GM19324 (cell line): ENCODE results near the gene HOXD3.

Experiments
- ATAC-seq: cut with Tn5 transposase; IDR thresholded peaks from one replicate; pipeline ENCODE4 v1.9.1; 2021; ENCODE audit warnings: mild to moderate bottlenecking, moderate library complexity; ENCODE audit not compliant: unreplicated experiment, low FRiP score

The HOXD3 gene

DNA sequence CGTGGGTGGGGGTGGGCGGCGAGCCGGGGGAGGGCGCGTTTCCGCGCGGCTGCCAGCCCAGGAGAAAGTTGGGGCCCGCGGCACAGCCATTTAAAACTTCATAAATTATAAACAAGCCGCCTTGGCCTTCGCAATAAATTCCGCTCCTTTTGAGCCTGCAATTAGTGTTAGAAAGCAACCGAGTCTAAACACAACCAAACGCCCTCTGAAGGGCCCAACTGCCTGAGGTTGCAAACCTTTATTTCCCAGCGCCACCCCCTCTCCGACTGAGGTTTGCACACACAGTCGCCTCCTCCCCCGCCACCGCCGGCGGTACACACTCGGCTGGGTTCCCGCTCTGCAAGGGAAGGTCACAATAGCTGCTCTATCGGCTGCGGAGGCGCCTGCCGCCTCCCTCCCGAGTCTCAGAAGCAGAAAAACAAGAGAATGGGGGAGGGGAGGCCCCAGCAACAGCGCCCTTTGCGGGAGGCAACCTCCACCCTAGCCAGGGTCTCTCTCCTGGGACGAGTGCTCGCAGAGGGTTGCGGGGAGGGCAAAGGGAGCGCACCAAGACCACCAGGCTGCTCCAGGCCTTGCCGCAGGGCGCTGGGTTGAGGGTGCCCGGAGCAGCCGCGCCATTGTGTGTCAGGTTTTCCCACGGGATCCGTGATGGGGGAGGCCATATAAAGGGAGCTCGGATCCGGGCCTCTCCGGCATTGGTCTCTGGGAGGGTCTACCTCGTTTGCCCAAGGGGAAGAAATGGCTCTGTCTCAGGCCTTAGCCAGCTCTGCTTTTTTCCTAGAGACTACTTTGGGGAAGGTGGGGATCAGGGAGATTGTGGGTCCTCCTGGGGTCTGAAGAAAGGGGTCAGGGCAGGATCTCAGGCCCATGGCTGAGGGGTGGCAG lies 18.0 kb downstream of the HOXD3 start:
- ATAC-seq: no peak

DNA sequence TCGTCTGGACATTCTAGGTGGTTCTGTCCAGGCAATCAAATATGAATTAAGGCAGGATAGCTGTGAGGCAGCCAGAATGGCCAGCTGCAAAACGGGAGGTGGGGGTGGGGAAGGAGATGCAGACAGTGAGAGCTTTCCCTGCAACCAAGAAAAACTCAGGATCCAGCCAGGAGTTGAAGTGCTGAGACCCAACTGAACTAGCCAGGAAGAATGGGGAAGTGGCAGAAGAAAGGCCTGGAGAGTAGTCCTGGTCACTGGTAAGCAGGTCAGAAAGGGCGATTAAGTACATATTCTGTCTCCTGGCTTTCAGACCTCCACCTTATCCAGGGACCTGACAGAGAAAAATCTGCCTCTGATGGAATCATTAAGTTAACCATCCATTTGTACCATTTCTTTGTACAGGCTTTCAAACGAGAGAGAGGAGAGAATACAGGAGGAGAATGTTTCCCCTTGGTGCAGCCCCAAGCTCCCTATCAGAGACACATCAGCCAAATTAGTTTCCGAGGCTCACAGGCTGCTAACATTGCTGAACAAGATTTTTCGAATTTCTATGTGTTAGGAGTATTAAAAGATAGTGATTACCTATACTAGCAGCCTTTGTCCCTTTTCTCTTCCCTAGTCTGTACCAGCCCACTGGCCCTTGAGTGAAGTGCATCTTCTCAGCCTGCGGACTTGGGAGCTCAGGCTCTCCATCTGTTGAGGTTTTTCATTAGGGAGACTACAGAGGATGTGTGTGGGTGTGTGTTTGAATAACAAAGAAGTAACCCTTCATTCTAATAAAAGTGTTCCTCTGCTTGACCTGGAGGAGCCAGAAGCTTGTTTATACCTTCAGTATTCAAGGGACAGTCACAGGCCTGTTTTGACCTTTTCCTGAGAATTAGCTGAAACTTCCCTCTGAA lies 18.9 kb downstream of the HOXD3 start:
- ATAC-seq: no peak

DNA sequence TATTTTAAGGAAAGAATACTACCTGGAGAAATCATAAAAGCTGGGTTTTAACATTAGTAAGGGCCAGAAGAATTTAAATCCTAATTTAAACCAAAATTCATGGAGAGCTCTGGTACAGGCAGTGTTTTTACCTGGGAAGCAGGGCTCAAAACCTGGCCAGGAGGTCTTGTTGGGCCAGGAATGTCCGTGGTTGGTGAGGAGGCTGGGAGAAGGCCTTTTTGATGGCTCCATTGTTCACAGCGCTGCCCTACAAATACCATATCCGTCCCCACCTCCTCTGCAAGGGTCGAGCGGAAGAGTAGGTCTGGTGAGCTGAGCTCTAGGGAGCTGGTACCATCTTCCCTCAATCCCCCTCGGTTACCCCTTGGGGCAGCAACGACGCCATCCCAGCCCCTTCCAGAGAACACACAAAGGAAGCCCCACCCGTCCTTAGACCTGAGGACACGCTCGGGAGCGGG lies 20.5 kb downstream of the HOXD3 start:
- no peak for ATAC-seq

DNA sequence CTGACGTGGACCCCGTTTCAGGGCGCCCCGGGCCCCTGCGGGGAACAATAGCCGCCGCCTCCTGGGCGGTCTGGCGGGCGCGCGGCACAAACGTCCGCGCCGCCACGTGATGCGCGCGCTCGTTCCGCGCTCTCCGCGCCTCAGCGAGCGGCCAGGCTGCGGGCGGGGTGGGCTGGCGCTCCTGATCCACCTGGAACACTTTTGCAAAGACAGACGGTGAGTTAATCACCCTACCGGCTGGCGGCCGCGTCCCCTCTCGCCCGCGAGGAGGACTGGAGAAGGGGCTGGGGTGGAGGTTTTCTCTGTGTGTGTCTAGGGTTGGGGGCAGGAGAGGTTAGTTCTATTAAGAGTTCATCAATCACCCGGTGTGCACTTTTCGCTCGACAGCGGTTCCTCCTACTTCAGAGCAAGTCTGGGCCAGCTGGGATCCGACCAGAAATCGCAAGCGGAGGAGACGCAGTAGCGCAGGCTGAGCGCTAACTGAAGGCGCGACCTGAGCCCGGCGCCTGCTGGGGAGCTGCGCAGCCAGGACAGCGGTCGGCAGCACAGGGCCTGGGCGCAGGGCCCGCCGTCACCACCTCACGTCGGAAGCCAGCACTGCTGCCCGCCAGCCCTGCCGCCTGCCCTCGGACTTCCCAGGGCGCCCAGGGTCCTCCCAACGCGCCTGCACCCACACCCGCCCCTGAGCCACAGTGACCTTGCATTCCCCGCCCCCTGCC lies 21.1 kb downstream of the HOXD3 start:
- no peak for ATAC-seq

DNA sequence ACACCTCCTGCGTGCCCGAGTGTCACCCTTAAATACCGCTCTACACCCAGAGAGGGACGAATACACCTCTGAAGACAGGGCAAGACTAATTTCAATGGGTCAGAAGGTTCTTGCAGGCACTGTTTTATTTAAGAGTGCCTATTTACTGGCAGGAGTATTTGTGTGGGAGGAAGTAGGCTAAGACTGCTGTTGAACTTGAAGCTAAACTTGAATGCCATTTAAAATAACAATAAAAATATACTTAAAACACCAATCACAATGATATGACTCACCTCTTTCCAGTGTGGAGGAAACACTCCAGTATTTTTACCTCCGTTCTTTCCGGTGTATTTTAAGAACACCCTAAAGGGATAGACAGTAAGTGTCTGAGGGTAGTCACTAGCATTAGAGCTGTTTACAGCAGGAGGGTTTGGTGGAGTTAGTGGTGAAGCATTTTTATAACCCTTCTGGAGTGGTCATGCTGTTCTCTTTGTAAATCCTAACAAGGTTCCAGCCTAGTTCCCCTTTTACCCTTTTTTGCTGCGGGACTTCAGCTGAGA lies 21.7 kb downstream of the HOXD3 start:
- ATAC-seq: no peak

DNA sequence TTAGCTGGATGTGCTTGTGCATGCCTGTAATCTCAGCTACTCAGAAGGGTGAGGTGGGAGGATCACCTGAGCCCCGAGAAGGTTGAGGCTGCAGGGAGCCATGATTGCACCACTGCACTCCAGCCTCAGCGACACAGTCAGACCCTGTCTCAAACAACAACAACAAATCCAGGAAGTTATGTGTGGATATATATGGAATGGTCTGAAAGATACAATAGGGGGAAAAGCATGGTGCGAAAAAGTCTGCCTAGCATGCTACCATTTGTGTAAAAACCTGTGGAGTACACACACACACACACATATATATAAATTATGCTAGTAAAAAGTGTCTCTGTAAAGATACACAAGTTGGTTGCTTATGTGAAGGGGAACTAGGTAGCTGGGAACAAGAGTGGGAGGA lies 24.4 kb downstream of the HOXD3 start:
- ATAC-seq: no peak

DNA sequence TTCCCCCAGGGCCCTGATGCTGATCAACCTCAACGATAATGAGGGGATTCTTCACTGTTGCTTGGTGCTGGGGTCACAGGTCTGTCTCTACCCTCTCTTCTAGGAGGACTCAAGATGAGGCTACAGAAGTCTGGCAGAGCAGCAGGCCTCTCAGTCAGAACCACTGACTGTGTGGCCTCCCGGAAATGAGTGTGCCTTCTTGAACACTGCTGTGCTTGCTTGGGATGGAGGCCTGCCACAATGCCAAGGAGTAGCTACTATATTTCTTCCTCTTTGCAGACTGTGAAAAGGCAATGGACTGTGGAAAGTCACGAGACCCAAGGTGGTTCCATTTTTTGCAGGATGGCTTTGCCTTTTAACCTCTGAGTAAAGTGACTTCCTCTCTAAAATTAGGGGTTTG lies 25.6 kb downstream of the HOXD3 start:
- ATAC-seq: no peak

DNA sequence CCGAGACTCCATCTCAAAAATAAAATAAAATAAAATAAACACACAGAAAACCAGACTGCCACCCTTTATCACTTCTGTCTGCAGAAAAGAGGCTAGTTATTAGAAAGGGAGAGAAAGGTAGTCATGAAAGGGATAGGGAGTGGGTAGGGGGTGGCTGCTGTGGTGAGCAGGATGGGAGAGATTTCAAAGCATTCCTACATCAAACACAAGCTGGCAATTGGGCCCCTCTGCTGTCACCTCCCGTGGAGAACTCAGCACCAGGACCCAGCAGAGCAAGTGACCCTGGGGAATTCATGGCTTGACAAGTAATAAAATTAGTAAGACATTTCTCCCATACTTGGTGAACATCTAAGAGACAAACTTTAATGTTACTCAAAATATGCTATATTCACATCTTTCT lies 27.6 kb downstream of the HOXD3 start:
- ATAC-seq: no peak

DNA sequence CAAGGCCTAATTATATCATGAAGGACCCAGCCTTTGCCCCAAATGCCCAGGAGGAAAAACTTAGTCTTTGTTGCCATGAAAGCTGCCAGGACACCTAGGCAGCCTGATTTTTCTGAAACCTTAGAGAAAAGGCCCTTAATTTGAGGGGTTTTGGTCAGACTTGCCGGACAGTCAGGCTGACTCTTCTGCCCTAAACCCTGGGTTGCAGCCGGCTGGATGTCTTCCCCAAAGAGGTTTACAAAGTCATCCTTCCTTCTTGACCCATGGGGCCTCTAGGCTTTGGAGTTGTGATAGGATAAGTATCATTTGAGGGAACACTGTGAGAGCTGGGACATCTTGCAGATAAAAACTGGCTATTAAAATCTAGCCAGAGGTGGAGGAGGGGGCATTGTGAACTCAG lies 28.9 kb downstream of the HOXD3 start:
- ATAC-seq: no peak

DNA sequence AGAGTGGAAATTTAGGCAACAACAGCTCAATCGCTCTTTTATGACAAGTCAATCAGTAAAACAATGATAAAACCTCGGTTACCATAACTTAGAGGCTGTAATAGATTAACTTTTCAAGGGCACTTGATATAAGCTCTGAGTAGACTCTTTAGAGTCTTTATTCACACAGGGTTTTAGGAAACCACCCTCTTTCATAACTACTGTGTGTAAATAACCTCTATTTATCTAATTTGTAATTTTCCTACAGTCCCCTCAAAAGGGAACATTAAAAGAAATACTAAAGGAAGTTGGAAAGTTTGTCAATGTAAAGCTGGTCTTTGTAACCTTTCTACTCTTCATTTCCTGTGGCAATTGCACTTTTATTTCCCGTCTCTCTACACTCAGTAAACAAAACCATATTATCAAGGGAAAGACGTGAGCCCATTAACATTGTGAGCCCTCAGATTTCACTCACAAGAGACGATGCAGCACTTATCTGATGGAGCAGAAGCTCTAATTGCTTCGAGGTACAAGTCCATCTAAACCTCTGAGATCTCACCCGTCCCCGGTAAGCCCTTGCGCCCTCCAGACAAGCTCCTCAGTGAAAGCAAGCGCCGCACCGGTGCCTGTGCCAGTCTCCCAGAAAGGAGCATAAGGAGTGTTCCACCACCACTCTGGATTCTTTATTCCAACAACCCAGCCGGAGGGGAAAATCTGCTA lies 30.2 kb downstream of the HOXD3 start:
- ATAC-seq: no peak

DNA sequence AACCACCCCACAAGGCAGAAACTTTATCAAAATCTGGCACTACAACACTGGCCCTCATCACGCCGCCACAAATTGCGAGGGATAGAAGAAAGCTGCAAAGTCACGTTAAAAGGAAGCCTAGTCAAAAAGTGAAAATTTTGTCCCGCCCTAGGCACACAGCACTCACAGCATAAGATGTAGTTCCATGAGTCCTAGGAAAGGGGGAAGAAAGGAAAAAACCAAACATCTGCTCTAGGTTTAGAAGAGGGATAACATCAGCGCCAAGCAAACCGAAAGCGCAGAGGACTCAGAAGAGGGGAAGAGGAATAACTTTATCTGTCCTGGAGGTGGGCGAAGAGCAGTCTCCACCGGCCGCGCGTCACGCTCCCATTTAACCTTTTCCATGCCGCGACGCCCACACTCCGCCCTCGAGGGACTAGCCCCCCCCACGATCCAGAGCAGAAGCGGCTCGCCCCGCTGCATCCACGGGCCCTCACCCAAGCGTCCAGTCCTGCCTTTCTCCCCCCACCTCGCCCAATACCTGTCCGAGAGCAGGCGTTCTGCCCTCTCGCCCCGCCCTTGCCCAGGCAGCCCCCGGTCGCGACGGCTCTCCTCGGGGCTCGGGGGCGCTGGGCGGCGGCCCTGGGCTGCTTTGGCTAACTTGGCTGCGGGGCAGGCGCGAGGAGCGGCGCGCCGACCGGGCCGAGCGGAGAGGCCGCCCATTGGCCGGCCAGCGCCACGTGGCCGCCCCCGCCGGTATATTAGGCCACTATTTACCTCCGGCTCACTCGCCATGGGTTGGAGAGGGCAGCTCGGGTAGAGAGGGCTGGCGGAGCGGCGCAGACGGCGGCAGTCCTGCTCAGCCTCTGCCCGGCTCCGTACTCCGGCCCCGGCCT lies 31.0 kb downstream of the HOXD3 start, which contains the start of gene HOXD1:
Gene HOXD1, plus strand, starts transcription at position 770 of the 875 bp plus-strand sequence. CDS start 134 bp downstream, outside the sequence.
- ATAC-seq: no peak

DNA sequence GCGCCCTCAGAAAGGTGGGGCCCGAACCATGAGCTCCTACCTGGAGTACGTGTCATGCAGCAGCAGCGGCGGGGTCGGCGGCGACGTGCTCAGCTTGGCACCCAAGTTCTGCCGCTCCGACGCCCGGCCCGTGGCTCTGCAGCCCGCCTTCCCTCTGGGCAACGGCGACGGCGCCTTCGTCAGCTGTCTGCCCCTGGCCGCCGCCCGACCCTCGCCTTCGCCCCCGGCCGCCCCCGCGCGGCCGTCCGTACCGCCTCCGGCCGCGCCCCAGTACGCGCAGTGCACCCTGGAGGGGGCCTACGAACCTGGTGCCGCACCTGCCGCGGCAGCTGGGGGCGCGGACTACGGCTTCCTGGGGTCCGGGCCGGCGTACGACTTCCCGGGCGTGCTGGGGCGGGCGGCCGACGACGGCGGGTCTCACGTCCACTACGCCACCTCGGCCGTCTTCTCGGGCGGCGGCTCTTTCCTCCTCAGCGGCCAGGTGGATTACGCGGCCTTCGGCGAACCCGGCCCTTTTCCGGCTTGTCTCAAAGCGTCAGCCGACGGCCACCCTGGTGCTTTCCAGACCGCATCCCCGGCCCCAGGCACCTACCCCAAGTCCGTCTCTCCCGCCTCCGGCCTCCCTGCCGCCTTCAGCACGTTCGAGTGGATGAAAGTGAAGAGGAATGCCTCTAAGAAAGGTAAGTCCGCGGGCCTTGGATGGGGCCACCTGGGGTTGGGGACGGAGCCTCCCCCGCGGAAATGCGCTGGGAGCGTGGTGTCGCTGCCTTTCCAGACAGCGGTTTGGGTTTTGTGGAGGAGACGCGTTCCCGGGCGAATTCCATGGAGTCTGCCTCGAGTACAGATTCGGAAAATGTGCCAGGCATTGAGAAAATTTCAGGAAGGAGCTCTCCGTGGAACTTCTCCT lies 31.9 kb downstream of the HOXD3 start:
- ATAC-seq: no peak

DNA sequence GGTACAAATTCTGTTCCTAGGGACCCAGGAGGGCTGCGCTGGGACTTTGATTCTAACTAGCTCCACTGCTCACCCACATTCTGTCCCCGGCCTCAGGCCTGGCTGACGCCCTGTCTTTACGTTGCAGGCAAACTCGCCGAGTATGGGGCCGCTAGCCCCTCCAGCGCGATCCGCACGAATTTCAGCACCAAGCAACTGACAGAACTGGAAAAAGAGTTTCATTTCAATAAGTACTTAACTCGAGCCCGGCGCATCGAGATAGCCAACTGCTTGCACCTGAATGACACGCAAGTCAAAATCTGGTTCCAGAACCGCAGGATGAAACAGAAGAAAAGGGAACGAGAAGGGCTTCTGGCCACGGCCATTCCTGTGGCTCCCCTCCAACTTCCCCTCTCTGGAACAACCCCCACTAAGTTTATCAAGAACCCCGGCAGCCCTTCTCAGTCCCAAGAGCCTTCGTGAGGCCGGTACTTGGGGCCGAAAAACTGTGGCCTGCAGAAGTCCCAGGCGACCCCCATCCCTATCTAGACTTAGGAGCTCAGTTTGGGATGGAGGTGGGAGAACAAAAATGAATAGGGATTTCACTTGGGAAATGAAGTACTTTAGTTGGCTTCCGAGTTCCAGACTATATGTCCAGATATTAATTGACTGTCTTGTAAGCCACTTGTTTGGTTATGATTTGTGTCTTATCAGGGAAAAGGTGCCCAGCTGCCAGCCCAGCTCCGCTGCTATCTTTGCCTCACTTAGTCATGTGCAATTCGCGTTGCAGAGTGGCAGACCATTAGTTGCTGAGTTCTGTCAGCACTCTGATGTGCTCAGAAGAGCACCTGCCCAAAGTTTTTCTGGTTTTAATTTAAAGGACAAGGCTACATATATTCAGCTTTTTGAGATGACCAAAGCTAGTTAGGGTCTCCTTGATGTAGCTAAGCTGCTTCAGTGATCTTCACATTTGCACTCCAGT lies 32.9 kb downstream of the HOXD3 start:
- ATAC-seq: no peak

DNA sequence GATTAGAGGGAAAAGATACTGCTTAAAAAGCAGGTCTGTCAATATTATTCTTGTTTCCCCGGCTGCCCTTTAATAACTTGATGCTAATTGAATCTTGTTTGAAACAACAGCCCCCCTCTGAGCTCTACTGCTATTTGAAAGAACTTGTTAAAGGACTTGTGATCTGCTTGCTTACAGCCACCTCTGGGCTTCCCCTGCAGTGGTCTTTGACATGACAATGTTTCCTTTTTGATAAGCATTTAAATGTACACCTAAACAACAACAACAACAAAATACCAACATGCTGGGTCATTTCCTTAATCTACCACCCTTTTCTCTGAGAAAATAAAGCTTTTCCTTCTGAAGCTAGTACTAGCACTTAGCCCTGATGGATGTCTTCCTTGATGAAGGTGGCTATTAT lies 35.2 kb downstream of the HOXD3 start:
- ATAC-seq: no peak

DNA sequence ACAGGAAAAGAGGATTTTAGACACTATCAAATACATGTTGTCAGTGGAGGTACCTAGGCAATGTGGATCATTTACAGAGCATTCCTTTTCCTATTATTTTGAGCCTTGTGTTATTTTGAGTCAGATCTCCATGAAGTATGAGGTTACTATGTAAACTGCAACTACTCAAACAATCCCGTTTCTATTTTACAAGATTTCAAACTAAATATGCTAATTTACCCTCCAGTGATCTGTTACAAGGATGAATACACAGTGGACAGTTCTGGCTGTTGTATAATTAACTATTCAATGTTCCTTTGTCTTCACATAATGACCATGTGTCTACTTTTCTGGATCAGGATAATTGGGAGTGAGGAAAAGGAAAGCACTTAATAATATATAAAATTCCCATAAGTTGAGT lies 35.9 kb downstream of the HOXD3 start:
- ATAC-seq: no peak

DNA sequence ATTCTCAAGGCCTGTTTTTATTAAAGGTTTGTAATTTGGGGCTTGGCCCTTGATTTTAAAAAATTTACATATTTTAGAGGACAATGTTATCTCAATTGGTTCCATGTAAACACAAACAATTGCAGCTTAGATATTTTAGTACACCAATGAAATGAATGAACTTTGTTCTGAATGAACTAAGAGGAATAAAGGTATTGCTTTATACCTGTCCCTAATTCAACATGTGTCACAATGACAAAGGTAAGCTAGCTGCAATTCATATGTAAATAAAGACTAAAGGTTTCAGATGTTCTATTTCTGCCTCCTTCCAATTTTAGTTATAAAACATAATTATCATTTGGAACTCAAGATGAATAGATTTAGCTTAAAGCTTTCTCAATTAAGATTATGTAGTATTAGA lies 42.8 kb downstream of the HOXD3 start:
- ATAC-seq: no peak

DNA sequence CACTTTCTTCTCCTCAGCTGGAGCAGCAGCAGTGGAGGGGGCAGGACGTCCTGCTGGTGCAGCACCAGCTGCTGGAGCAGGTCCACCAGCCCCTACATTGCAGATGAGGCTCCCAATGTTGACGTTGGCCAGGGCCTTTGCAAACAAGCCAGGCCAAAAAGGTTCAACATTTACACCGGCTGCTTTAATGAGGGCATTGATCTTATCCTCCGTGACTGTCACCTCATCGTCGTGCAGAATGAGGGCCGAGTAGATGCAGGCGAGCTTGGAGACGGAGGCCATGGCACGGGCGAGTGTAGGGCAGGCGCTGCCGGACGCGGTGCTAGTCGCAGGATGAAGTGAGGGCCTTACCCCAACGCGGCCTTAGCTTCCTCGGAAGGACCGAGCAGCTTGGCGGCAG lies 43.9 kb downstream of the HOXD3 start:
- no peak for ATAC-seq
